GM12878 (cell line): Measurements from ENCODE around the gene FGF1. TPM values are rescaled to one million over a fixed set of nuclear protein-coding genes. Genes with fewer than 3 reads are reported as not detected.

ENCODE experiments used
- ATAC-seq: fragments of 200-7000 bp; cut with Tn5 transposase; 3 replicates; pipeline ENCODE4 v1.9.1; 2020; ENCODE audit warnings: mild to moderate bottlenecking, moderate library complexity
- BruUV-seq: library from RNA; stranded (reverse); fragments of 400-500 nt; replicated peaks from 2 replicates; lab custom pipeline; 2021; lab: Mats Ljungman, UMichigan
- CTCF ChIA-PET: fragments of 300-600 bp; sonication (Branson Sonifier 250); formaldehyde crosslinking; extraction: SDS; loops from one replicate; lab custom pipeline; 2021; ENCODE audit warnings: inconsistent platforms; lab: Yijun Ruan, JAX
- POLR2A ChIA-PET: fragments of 350-600 bp; formaldehyde crosslinking; extraction: SDS; loops from one replicate; lab custom pipeline; 2021; ENCODE audit warnings: inconsistent platforms; lab: Charles Lee
- RAD21 ChIA-PET: fragments of 300-600 bp; sonication (Branson Sonifier 250); formaldehyde crosslinking; loops from one replicate; lab custom pipeline; 2023; ENCODE audit warnings: antibody characterized with exemption; ENCODE audit not compliant: unreplicated experiment; lab: Charles Lee
- SMC1A ChIA-PET: fragments of 300-600 bp; sonication (Branson Sonifier 250); formaldehyde crosslinking; loops from one replicate; lab custom pipeline; 2023; ENCODE audit not compliant: unreplicated experiment, uncharacterized antibody; lab: Charles Lee
- DNase-seq: peaks from one replicate; pipeline ENCODE4 v3.0.0-alpha.2; 2011; ENCODE audit warnings: low read depth, low spot score
- FAIRE-seq: peaks from 3 replicates; lab custom pipeline; 2011; peaks lifted over from hg19 to GRCh38; lab: Jason Lieb, UNC
- H2AFZ ChIP-seq: 2 replicates; pipeline ENCODE4 v1.6.0; 2011; ENCODE audit warnings: low read depth, low read length, control low read depth; ENCODE audit not compliant: control insufficient read depth
- H3K27ac ChIP-seq: 2 replicates; pipeline ENCODE4 v1.5.1; 2011; ENCODE audit warnings: control low read depth; ENCODE audit not compliant: control insufficient read depth, insufficient read depth
- H3K27me3 ChIP-seq, 2 experiments: replicated peaks in 1 of 2; 2 replicates each; pipeline versions ENCODE4 v1.6.0 to v1.6.1; 2011; ENCODE audit warnings: low read length in 1 of 2; ENCODE audit not compliant: control insufficient read depth in 2 of 2, insufficient read depth in 2 of 2
- H3K36me3 ChIP-seq, 2 experiments: 2 replicates each; pipeline ENCODE4 v1.5.1; 2011; ENCODE audit warnings: low read length in 1 of 2; ENCODE audit not compliant: control insufficient read depth in 2 of 2, insufficient read depth in 2 of 2
- H3K4me1 ChIP-seq: 2 replicates; pipeline ENCODE4 v1.6.1; 2011; ENCODE audit warnings: mild to moderate bottlenecking, low read length, moderate library complexity, mixed read lengths; ENCODE audit not compliant: control insufficient read depth, insufficient read depth
- H3K4me2 ChIP-seq: 2 replicates; pipeline ENCODE4 v1.6.0; 2011; ENCODE audit warnings: control low read depth; ENCODE audit not compliant: control insufficient read depth, insufficient read depth
- H3K4me3 ChIP-seq: fragments of 200-600 bp; sonication (generic); 2 replicates; pipeline ENCODE4 v1.5.1; 2016
- H3K79me2 ChIP-seq: 2 replicates; pipeline ENCODE4 v1.6.0; 2011; ENCODE audit warnings: low read length; ENCODE audit not compliant: control insufficient read depth, insufficient read depth
- H3K9ac ChIP-seq: 2 replicates; pipeline ENCODE4 v1.8.0; 2011; ENCODE audit warnings: low read length, control low read depth, mixed read lengths; ENCODE audit not compliant: control insufficient read depth, insufficient read depth
- H3K9me3 ChIP-seq: replicated peaks from 3 replicates; pipeline ENCODE4 v1.5.1; 2011; ENCODE audit warnings: mild to moderate bottlenecking, low read length; ENCODE audit not compliant: control insufficient read depth, insufficient read depth
- H4K20me1 ChIP-seq: 2 replicates; pipeline ENCODE4 v1.6.0; 2011; ENCODE audit not compliant: control insufficient read depth, insufficient read depth
- HDAC2 ChIP-seq: fragments of 200-600 bp; sonication (generic); IDR thresholded peaks from 2 replicates; pipeline ENCODE4 v1.6.1; 2017
- MTA3 ChIP-seq: IDR thresholded peaks from 2 replicates; pipeline ENCODE4 v1.6.1; 2012; ENCODE audit warnings: low read length, inconsistent platforms, borderline replicate concordance
- NFXL1 ChIP-seq: fragments of 450-650 bp; IDR thresholded peaks from 2 replicates; pipeline ENCODE4 v1.6.1; 2017; ENCODE audit warnings: antibody characterized with exemption, mild to moderate bottlenecking, borderline replicate concordance
- RAD21 ChIP-seq: IDR thresholded peaks from 2 replicates; pipeline ENCODE4 v1.6.1; 2011; ENCODE audit warnings: mild to moderate bottlenecking, low read depth, low read length, moderate library complexity; ENCODE audit not compliant: insufficient read depth
- ZBTB4 ChIP-seq: fragments of 450-650 bp; formaldehyde crosslinking; IDR thresholded peaks from 2 replicates; pipeline ENCODE4 v1.4.0; 2022; ENCODE audit warnings: mild to moderate bottlenecking, moderate library complexity
- ZNF24 ChIP-seq: fragments of 450-650 bp; IDR thresholded peaks from 2 replicates; pipeline ENCODE4 v1.6.1; 2017; ENCODE audit warnings: antibody characterized with exemption, mild to moderate bottlenecking
- ZSCAN29 ChIP-seq: fragments of 450-650 bp; IDR thresholded peaks from 2 replicates; pipeline ENCODE4 v1.6.1; 2017; ENCODE audit warnings: mild to moderate bottlenecking, moderate library complexity
- WGBS: methylation state at CpG from one replicate; pipeline ENCODE4 v1.1.6; 2016; ENCODE audit warnings: low lambda C conversion rate; ENCODE audit not compliant: insufficient replicate concordance, insufficient coverage; ENCODE audit errors: missing lambda C conversion rate; 5-methylcytosine and 5-hydroxymethylcytosine counted together
- in situ Hi-C: fragments of 300-500 bp; cut with MboI; formaldehyde crosslinking; loops from 9 replicates; pipeline ENCODE4 v1.14.3; 2018; ENCODE audit warnings: mixed read lengths
- intact Hi-C: fragments of 100-400 bp; cut with micrococcal nuclease; formaldehyde crosslinking; loops from one replicate; pipeline ENCODE4 v1.14.2; 2022; ENCODE audit not compliant: unreplicated experiment
- polyA plus RNA-seq, 11 experiments: library from polyadenylated mRNA; depleted of rRNA in 4 of 11; unstranded in 6 of 11; stranded (reverse) in 5 of 11; fragments of >200 nt; fragmentation: Nextera tagmentation in 4 of 11; fragmentation: Illumina TruSeq in 1 of 11; extraction: Ambion mirVana in 4 of 11; extraction: Trizol in 1 of 11; gene quantifications; 1 replicate in 1 of 11; 2 replicates in 10 of 11; pipeline versions ENCODE4 v1.2.1 to v1.2.3, GENCODE V29; 2011 to 2016; ENCODE audit warnings: inconsistent platforms in 2 of 11, missing spikeins in 2 of 11, low read depth in 1 of 11
- total RNA-seq, 4 experiments: library from RNA; depleted of rRNA in 3 of 4; stranded (reverse); fragments of >200 nt in 3 of 4; fragmentation: Illumina TruSeq in 1 of 4; extraction: Trizol in 1 of 4; gene quantifications; 2 replicates each; pipeline versions ENCODE4 v1.2.1 to v1.2.3, GENCODE V29; 2013 to 2021

FGF1 gene
- total and polyA plus RNA-seq, 10 of the 15 experiments (the other 5 are each of a cell fraction or from before 2014, with no cell fraction given) = not detected

GRCh38 chr5:142615948-142616347 lies 69.9 kb downstream of the FGF1 start:
- ATAC-seq = no peak
- no TSS peak for BruUV-seq
- Histone ChIP-seq H4K20me1 (peaks cover 3% of the 10 kb centered on the region; the same call in 1 of the 2 replicates), H3K4me1 (peaks cover 3% of the 10 kb centered on the region; the same call in 1 of the 2 replicates), H3K27ac (no peak overlapping the region), H2AFZ (no peak overlapping the region), H3K9me3 (no peaks in the 10 kb centered on the region), H3K27me3 (no peaks in the 10 kb centered on the region; a peak in 3 of 4 replicates), H3K4me2 (no peak overlapping the region), H3K9ac (no peak overlapping the region), H3K4me3 (no peak overlapping the region), H3K79me2 (no peaks in the 10 kb centered on the region), H3K36me3 (no peaks in the 10 kb centered on the region)
- RAD21 ChIA-PET = no interaction called here
- no peak for FAIRE-seq
- CTCF ChIA-PET = interaction anchor here (1.4 kb wide), 1 partner anchor 273 kb away, joined by 3 read pairs; no protein-coding TSS in a partner anchor
- intact Hi-C loops = no loop called here
- no peak for DNase-seq
- WGBS = 41% methylated on average over 2 of the region's 2 CpGs
- POLR2A ChIA-PET = no interaction called here
- in situ Hi-C loops = no loop called here
- TF ChIP-seq HDAC2 = no peak
- no peak for TF ChIP-seq ZNF24
- no peak for TF ChIP-seq NFXL1
- no peak for TF ChIP-seq RAD21
- no peak for TF ChIP-seq ZSCAN29
- no peak for TF ChIP-seq ZBTB4
- no peak for TF ChIP-seq MTA3
- SMC1A ChIA-PET = no interaction called here
